Measurements from ENCODE around the gene AOPEP. TPM values are rescaled to one million over a fixed set of nuclear protein-coding genes. Genes with fewer than 3 reads are reported as not detected.

The AOPEP gene
- polyA plus RNA-seq, 1 of the 3 experiments (the other 2 are of a cell fraction), result 54.6 TPM

DNA sequence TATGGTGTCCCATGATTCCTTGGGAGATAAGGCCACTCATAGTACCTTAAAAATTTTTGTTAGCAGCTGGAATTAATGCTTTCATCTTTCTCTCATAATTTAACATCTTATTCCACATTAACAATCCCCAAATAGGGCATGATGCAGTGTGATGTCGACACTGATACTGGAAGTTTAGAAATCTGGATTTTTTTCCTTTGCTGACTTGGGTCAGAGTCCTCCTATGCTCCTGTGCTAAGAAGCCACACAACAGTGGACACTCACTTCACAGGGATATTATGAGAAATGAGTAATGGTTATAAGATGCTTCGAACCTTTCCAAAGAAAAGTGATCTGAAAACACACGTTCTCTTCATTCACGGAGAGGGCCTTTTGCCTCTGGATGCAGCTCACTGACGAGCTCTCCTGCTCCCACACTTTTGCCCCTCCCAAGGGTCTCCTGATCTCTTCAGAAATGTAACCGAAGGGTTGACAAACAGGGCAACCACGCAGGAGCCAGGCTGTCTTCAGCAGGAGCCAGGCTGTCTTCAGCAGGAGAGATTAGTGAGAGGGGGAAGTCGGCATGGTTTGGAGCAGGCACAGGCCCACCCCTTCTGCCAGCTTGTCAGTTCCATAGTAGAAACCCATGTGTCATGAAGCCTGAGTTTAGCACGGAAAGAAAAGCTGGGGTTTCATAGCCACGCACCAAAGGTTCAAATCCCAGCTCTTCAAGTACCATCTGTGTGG lies 247.8 kb downstream of the AOPEP start:
- Histone ChIP-seq H4K20me1 (ENCODE audit: insufficient read depth) (no peaks in the 10 kb centered on the region), H3K4me3 (ENCODE audit: low read depth in 2 of 2, low read length in 1 of 2) (no peak overlapping the region), H3K9me2 (no peaks in the 10 kb centered on the region), H3K27ac (ENCODE audit: low read depth in 2 of 2, low read length in 1 of 2) (peak overlapping the region in 1 of 2 experiments; percentile 57; a peak in 3 of 4 replicates), H3K9ac (no peak overlapping the region), H3K4me1 (ENCODE audit: control insufficient read depth in 1 of 2, insufficient read depth in 2 of 2, low read depth in 1 of 2, low read length in 1 of 2) (peaks cover 17 to 29% of the 10 kb centered on the region in 2 experiments), H3K79me2 (ENCODE audit: insufficient read depth) (no peaks in the 10 kb centered on the region), H3F3A (replicated peaks; ENCODE audit: insufficient read depth) (peaks cover 4% of the 10 kb centered on the region), H3K27me3 (ENCODE audit: insufficient read depth) (no peaks in the 10 kb centered on the region), H3K36me3 (replicated peaks in 1 of 2; ENCODE audit: control insufficient read depth in 1 of 2, insufficient read depth in 2 of 2, low read length in 1 of 2) (peaks cover 0 to 3% of the 10 kb centered on the region in 2 experiments), H3K9me3 (no peaks in the 10 kb centered on the region), H2AFZ (ENCODE audit: low read depth) (no peak overlapping the region), H3K4me2 (no peak overlapping the region)
- ChIA-PET CTCF (interaction anchor here (0.6 to 1.3 kb wide), 4 partner anchors 10 to 157 kb away, joined by 3 read pairs; no protein-coding TSS in a partner anchor), POLR2A (no interaction called here)
- WGBS (ENCODE audit: low lambda C conversion rate), result 89% methylated on average over 10 of the region's 10 CpGs
- no peak for DNase-seq
- no peak for TF ChIP-seq POLR2AphosphoS5 (IDR thresholded peaks at IDR 0.05; ENCODE audit: low read depth, low read length)
- no peak for TF ChIP-seq CHD2 (IDR thresholded peaks at IDR 0.05; ENCODE audit: low read length, partially characterized antibody)
- no peak for TF ChIP-seq MEF2A (IDR thresholded peaks at IDR 0.05; ENCODE audit: borderline replicate concordance, low read depth)
- TF ChIP-seq, protein P1, sequence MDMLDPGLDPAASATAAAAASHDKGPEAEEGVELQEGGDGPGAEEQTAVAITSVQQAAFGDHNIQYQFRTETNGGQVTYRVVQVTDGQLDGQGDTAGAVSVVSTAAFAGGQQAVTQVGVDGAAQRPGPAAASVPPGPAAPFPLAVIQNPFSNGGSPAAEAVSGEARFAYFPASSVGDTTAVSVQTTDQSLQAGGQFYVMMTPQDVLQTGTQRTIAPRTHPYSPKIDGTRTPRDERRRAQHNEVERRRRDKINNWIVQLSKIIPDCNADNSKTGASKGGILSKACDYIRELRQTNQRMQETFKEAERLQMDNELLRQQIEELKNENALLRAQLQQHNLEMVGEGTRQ (IDR thresholded peaks at IDR 0.05; ENCODE audit: borderline replicate concordance, low read depth, low read length), result no peak
- TF ChIP-seq FOXM1 (IDR thresholded peaks at IDR 0.05; ENCODE audit: low read depth), result no peak
- no peak for TF ChIP-seq RFX5 (IDR thresholded peaks at IDR 0.05; ENCODE audit: low read length)
- TF ChIP-seq, protein P2, sequence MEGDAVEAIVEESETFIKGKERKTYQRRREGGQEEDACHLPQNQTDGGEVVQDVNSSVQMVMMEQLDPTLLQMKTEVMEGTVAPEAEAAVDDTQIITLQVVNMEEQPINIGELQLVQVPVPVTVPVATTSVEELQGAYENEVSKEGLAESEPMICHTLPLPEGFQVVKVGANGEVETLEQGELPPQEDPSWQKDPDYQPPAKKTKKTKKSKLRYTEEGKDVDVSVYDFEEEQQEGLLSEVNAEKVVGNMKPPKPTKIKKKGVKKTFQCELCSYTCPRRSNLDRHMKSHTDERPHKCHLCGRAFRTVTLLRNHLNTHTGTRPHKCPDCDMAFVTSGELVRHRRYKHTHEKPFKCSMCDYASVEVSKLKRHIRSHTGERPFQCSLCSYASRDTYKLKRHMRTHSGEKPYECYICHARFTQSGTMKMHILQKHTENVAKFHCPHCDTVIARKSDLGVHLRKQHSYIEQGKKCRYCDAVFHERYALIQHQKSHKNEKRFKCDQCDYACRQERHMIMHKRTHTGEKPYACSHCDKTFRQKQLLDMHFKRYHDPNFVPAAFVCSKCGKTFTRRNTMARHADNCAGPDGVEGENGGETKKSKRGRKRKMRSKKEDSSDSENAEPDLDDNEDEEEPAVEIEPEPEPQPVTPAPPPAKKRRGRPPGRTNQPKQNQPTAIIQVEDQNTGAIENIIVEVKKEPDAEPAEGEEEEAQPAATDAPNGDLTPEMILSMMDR (IDR thresholded peaks at IDR 0.05), result no peak
- no peak for TF ChIP-seq NFIC (IDR thresholded peaks at IDR 0.05; ENCODE audit: borderline replicate concordance)
- no peak for TF ChIP-seq TCF12 (IDR thresholded peaks at IDR 0.05)
- TF ChIP-seq MAX (IDR thresholded peaks at IDR 0.05; ENCODE audit: low read depth), result no peak
- no peak for TF ChIP-seq EP300 (IDR thresholded peaks at IDR 0.05; ENCODE audit: borderline replicate concordance in 1 of 2, low read depth in 1 of 2, low read length in 1 of 2)
- no peak for TF ChIP-seq NRF1 (IDR thresholded peaks at IDR 0.05; ENCODE audit: low read depth, low read length)
- TF ChIP-seq, protein P3, sequence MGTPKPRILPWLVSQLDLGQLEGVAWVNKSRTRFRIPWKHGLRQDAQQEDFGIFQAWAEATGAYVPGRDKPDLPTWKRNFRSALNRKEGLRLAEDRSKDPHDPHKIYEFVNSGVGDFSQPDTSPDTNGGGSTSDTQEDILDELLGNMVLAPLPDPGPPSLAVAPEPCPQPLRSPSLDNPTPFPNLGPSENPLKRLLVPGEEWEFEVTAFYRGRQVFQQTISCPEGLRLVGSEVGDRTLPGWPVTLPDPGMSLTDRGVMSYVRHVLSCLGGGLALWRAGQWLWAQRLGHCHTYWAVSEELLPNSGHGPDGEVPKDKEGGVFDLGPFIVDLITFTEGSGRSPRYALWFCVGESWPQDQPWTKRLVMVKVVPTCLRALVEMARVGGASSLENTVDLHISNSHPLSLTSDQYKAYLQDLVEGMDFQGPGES (IDR thresholded peaks at IDR 0.05; ENCODE audit: low read depth, low read length), result no peak
- no peak for TF ChIP-seq USF1 (IDR thresholded peaks at IDR 0.05; ENCODE audit: borderline replicate concordance, low read depth)
- TF ChIP-seq JUND (IDR thresholded peaks at IDR 0.05), result no peak
- no peak for TF ChIP-seq RCOR1 (IDR thresholded peaks at IDR 0.05; ENCODE audit: low read length)
- no peak for TF ChIP-seq SMC3 (IDR thresholded peaks at IDR 0.05; ENCODE audit: low read depth, low read length)
- no peak for TF ChIP-seq GATA2 (CRISPR knock-in tag; IDR thresholded peaks at IDR 0.05)
